ENCODE results near the gene DNAJC18. TPM values are rescaled to one million over a fixed set of nuclear protein-coding genes. Genes with fewer than 3 reads are reported as not detected.
"Not testable (repeated sequence)": the region's sequence is repeated elsewhere in the genome, so short reads cannot be mapped to it uniquely, and the experiment has no call there.

The DNAJC18 gene
- 10 to 100 TPM in 1 of 5 donors, 1 to 10 TPM in 1, under 1 TPM in 2, not detected in 1; under 0.01 to 12.1 (median 1.6) TPM for total RNA-seq
- 1 to 10 TPM; 1.8 to 4.1 (median 2.7) TPM for polyA plus RNA-seq
- long read RNA-seq, donor 1, full-length matches to known transcripts, result 2 of 2 reads
- long read RNA-seq, donor 1, partial matches to known transcripts, result 0 of 2 reads
- long read RNA-seq, donor 1, other reads (novel, unspliced or antisense), result 0 of 2 reads
- long read RNA-seq, donor 2, full-length matches to known transcripts, result 4 of 4 reads
- long read RNA-seq, donor 2, partial matches to known transcripts, result 0 of 4 reads
- long read RNA-seq, donor 2, other reads (novel, unspliced or antisense), result 0 of 4 reads
- long read RNA-seq, donor 3, full-length matches to known transcripts, result 2 of 2 reads
- long read RNA-seq, donor 3, partial matches to known transcripts, result 0 of 2 reads
- long read RNA-seq, donor 3, other reads (novel, unspliced or antisense), result 0 of 2 reads
- long read RNA-seq, donor 4, full-length matches to known transcripts, result 1 of 1 reads
- long read RNA-seq, donor 4, partial matches to known transcripts, result 0 of 1 reads
- long read RNA-seq, donor 4, other reads (novel, unspliced or antisense), result 0 of 1 reads
- long read RNA-seq, donor 5, full-length matches to known transcripts, result 4 of 4 reads
- long read RNA-seq, donor 5, partial matches to known transcripts, result 0 of 4 reads
- long read RNA-seq, donor 5, other reads (novel, unspliced or antisense), result 0 of 4 reads
- long read RNA-seq, donor 6, full-length matches to known transcripts, result 9 of 9 reads
- long read RNA-seq, donor 6, partial matches to known transcripts, result 0 of 9 reads
- long read RNA-seq, donor 6, other reads (novel, unspliced or antisense), result 0 of 9 reads
- long read RNA-seq, donor 7, result 0 reads
- long read RNA-seq, donor 8, full-length matches to known transcripts, result 5 of 5 reads
- long read RNA-seq, donor 8, partial matches to known transcripts, result 0 of 5 reads
- long read RNA-seq, donor 8, other reads (novel, unspliced or antisense), result 0 of 5 reads
- long read RNA-seq, donor 9, full-length matches to known transcripts, result 4 of 4 reads
- long read RNA-seq, donor 9, partial matches to known transcripts, result 0 of 4 reads
- long read RNA-seq, donor 9, other reads (novel, unspliced or antisense), result 0 of 4 reads
- long read RNA-seq, donor 10, result 0 reads

DNA sequence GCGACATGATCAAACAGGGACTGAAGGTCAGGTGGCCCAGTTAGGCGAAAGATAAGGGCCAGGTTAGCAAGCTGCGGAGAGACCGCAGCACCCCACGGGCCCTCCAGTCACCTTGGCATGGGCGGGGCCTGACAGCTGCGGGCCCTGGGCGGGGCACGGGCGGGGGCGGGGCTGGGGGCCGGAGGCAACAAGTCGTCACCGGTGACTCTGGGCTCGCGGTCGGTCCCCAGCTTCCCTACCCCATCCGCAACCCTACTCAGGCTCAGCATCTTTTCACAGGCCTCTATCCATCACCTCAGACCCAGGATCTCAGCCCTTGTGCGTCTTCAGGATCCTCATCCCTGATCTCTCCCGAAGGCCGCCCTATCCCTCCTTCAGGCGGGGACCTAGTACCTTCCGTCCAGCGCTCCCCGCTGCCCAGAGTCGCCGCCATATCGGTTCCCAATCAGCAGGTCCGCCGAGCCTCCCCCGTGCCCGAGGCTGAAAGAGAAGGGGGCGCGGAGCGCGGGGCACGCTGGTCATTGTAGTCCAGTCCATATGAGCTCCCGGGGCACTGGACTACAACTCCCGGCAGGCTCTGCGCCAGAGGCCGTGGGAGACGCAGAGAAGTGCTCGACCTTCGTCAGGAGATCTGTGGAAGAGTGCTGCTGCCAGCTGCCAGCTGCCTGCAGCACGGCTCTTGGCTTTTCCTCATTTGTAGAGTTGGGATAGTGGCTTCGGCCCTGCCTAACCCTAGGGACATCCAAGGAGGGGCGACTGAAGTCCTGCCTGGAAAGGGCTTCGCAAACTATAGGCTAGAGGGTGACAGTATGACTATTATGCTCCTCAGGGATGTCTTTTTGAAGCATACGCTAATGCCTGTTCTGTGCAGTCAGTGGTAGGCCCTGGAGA, at the start of gene DNAJC18:
Gene DNAJC18, minus strand, starts transcription at position 513 of the 891 bp plus-strand sequence. Its CDS starts 80 bp downstream, at position 433.
- Histone ChIP-seq H3K9me3 (no peaks in the 10 kb centered on the region), H3K27ac (peak within 1 kb of the TSS; percentile 80 to 98 (median 96)), H3K4me1 (peaks cover 4 to 17% (median 14%) of the 10 kb centered on the region in 4 donors), H3K27me3 (no peaks in the 10 kb centered on the region), H3K36me3 (peaks cover 0 to 17% (median 5%) of the 10 kb centered on the region in 4 donors), H3K4me3 (peak within 1 kb of the TSS; percentile 68 to 85 (median 78))
- DNase-seq, result peak; percentile 93 to 97
- WGBS, 5 donors, result 0 to 4% (median 3%) methylated on average over 14 to 49 of the region's 49 CpGs
- intact Hi-C loops (cut with DNase I; ENCODE audit: low total_unique reads), result no loop called here
- TF ChIP-seq EP300 (IDR thresholded peaks at IDR 0.05) (no peak), POLR2A (IDR thresholded peaks at IDR 0.05) (no peak), POLR2AphosphoS5 (IDR thresholded peaks at IDR 0.05) (peak; percentile 33 to 88 (median 73))
- TF ChIP-seq, protein P1, sequence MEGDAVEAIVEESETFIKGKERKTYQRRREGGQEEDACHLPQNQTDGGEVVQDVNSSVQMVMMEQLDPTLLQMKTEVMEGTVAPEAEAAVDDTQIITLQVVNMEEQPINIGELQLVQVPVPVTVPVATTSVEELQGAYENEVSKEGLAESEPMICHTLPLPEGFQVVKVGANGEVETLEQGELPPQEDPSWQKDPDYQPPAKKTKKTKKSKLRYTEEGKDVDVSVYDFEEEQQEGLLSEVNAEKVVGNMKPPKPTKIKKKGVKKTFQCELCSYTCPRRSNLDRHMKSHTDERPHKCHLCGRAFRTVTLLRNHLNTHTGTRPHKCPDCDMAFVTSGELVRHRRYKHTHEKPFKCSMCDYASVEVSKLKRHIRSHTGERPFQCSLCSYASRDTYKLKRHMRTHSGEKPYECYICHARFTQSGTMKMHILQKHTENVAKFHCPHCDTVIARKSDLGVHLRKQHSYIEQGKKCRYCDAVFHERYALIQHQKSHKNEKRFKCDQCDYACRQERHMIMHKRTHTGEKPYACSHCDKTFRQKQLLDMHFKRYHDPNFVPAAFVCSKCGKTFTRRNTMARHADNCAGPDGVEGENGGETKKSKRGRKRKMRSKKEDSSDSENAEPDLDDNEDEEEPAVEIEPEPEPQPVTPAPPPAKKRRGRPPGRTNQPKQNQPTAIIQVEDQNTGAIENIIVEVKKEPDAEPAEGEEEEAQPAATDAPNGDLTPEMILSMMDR (IDR thresholded peaks at IDR 0.05), result no peak

DNA sequence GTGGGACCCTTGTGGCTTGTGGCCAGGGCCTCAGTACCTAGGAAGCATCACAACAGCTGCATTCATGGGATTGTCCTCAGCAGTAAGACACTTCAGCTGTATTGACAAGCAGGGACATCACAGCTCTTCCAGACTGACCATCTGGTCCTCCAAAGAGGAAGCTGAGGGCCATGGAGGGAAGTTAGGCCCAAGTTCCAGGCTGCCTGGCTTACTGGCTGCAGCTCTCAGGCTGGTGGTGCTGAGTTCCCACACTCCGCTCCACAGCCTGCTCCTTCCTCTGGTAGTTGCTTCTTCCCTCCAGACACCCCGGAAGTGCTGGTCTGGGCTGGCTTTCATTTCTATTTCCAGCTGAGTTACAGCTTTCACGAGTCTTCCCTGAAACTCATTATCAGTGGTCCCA, 48.9 kb upstream of the DNAJC18 start:
- Histone ChIP-seq H3K9me3 (no peaks in the 10 kb centered on the region), H3K27me3 (no peaks in the 10 kb centered on the region), H3K4me3 (no peak overlapping the region), H3K27ac (peak overlapping the region in 2 of 5 donors; percentile 22 to 71), H3K4me1 (peaks cover 0 to 20% (median 3%) of the 10 kb centered on the region in 4 donors), H3K36me3 (no peaks in the 10 kb centered on the region)
- TF ChIP-seq, protein P1 (IDR thresholded peaks at IDR 0.05), result no peak
- TF ChIP-seq EP300 (IDR thresholded peaks at IDR 0.05), result no peak
- no peak for TF ChIP-seq POLR2A (IDR thresholded peaks at IDR 0.05)
- TF ChIP-seq POLR2AphosphoS5 (IDR thresholded peaks at IDR 0.05), result no peak
- intact Hi-C loops (cut with DNase I; ENCODE audit: low total_unique reads), result no loop called here
- no peak for DNase-seq
- 72 to 79% (median 74%) methylated on average over 3 of the region's 3 CpGs for WGBS, 5 donors

DNA sequence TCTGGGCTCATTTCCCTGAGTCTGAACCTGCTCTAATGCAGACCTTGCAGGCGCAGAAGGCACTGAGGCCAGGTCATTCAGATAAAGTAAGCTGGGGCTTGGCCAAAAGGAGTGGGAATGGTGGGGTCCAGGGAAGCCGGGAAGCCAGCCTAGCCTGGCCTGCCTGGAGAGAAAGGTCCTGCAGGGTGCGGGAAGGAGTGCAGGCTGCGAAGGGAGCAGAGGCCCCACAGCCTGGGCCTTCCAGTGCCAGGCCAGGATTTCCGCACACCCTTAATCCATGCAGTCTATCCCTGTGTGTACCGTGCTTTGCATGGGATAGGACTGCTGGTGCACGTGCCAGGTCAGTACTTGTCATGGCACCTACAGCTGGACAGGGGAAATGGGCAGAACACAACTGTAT, 46.9 kb upstream of the DNAJC18 start:
- H3K4me1 ChIP-seq, result peaks cover 9 to 30% (median 19%) of the 10 kb centered on the region in 4 donors
- 41 to 86% (median 70%) methylated on average over 2 to 7 of the region's 7 CpGs for WGBS, 5 donors
- no peak overlapping the region for H3K4me3 ChIP-seq
- no peak for TF ChIP-seq POLR2AphosphoS5 (IDR thresholded peaks at IDR 0.05)
- TF ChIP-seq, protein P1 (IDR thresholded peaks at IDR 0.05), result no peak
- no peak for TF ChIP-seq POLR2A (IDR thresholded peaks at IDR 0.05)
- TF ChIP-seq EP300 (IDR thresholded peaks at IDR 0.05), result no peak
- H3K36me3 ChIP-seq, result no peaks in the 10 kb centered on the region
- H3K27me3 ChIP-seq, result no peaks in the 10 kb centered on the region
- no peak overlapping the region for H3K27ac ChIP-seq
- no peaks in the 10 kb centered on the region for H3K9me3 ChIP-seq
- intact Hi-C loops (cut with DNase I; ENCODE audit: low total_unique reads), result no loop called here
- DNase-seq, result no peak

DNA sequence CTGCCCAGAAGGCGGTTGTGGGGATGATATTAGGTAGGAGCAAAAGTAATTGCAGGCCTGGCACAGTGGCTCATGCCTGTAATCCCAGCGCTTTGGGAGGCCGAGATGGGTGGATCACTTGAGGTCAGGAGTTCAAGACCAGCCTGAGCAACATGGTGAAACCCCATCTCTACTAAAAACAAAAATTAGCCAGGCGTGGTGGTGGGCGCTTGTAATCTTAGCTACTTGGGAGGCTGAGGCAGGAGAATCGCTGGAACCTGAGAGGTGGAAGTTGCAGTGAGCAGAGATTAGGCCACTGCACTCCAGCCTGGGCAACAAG, 43.5 kb upstream of the DNAJC18 start:
- H3K9me3 ChIP-seq; intact Hi-C loops (cut with DNase I; ENCODE audit: low total_unique reads); H3K27me3 ChIP-seq; DNase-seq: not testable (repeated sequence)
- peak overlapping the region in 3 of 4 donors; percentile 39 to 52 (median 49) for H3K4me3 ChIP-seq
- H3K27ac ChIP-seq, result peak overlapping the region; percentile 59 to 93 (median 91)
- H3K36me3 ChIP-seq, result peaks cover 3 to 11% (median 10%) of the 10 kb centered on the region in 4 donors
- 66 to 74% (median 69%) methylated on average over 6 of the region's 6 CpGs for WGBS, 5 donors
- peaks cover 9 to 52% (median 32%) of the 10 kb centered on the region in 4 donors for H3K4me1 ChIP-seq
